ENCODE results near the gene TRIM31.

TRIM31 gene

DNA sequence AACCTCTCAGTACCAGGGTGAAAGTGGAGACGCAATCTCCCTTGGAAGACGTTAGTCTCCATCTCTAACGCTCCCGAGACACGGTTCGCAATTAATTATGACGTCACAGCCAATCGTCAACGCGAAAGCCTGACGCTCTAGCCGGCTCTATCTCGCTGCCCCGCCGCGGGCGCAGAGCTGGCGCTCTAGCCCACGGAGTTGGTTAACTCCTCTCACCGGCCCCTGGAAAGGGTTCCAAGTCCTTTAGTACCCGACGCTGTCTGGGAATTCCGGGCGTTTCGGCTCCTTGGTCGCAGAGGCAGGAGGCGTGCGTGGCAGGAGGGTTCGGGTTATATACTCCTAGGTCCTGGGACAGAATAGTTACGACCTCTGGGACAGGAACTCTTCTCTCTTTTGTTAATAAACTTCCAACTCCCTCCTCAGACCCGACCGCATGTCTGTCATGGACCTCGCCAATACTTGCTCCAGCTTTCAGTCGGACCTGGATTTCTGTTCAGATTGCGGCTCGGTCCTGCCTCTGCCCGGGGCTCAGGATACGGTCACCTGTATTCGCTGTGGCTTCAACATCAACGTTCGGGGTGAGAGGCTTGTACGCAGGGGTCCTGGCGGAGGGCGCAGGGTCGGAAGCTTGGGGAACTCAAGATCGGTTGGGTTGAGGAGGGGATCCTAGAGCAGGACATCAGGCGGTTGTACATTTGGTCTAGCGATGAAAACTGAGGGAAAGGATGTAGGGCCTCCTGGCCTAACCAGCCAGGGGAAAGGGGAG, 51.6 kb downstream of the TRIM31 start, which contains the start of gene POLR1H:
POLR1H (plus strand) TSS at position 174 of the 766 bp plus-strand sequence; CDS start at position 434, 260 bp downstream.
- Histone ChIP-seq H3K27me3 (replicated peaks) (no peaks in the 10 kb centered on the region), H3K27ac (peak within 1 kb of the TSS; percentile 76), H3K4me3 (ENCODE audit: low read depth, low read length) (peak within 1 kb of the TSS; percentile 89), H3K36me3 (replicated peaks) (no peaks in the 10 kb centered on the region)
- in situ Hi-C loops (cut with HindIII; ENCODE audit: low pct_ligation_motif_present, low sequenced_read_pairs) = no loop called here
- peak; percentile 95 for DNase-seq
- TF ChIP-seq, protein P1, sequence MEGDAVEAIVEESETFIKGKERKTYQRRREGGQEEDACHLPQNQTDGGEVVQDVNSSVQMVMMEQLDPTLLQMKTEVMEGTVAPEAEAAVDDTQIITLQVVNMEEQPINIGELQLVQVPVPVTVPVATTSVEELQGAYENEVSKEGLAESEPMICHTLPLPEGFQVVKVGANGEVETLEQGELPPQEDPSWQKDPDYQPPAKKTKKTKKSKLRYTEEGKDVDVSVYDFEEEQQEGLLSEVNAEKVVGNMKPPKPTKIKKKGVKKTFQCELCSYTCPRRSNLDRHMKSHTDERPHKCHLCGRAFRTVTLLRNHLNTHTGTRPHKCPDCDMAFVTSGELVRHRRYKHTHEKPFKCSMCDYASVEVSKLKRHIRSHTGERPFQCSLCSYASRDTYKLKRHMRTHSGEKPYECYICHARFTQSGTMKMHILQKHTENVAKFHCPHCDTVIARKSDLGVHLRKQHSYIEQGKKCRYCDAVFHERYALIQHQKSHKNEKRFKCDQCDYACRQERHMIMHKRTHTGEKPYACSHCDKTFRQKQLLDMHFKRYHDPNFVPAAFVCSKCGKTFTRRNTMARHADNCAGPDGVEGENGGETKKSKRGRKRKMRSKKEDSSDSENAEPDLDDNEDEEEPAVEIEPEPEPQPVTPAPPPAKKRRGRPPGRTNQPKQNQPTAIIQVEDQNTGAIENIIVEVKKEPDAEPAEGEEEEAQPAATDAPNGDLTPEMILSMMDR (IDR thresholded peaks at IDR 0.05; ENCODE audit: low read depth, low read length, missing control alignments) = peak; percentile 5

DNA sequence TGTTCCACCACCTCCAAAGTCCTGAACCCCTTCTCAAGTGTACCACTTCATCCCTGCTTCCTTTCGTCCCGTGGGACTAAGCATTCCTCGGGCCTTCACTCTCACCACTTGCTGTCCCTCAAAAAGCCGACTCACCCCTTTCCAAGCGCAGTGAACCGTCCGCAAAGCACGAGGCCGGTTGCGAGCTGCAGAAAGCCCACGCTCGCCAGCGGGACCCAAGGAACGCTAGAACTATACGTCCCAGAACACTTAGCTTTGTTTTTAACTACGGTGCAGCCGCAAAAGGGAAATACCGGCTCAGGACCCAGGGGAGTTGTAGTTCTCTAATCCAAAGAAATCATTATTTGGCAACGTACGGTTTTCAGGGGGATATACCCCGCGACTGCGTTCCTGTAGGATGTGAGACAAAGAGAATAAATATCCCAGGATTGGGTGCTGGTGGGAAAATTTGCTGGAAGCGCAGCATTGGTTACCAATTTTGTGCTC, 52.2 kb downstream of the TRIM31 start:
- H3K27ac ChIP-seq = peak overlapping the region; percentile 76
- no peaks in the 10 kb centered on the region for H3K27me3 ChIP-seq (replicated peaks)
- H3K36me3 ChIP-seq (replicated peaks) = no peaks in the 10 kb centered on the region
- TF ChIP-seq, protein P1 (IDR thresholded peaks at IDR 0.05; ENCODE audit: low read depth, low read length, missing control alignments) = no peak
- H3K4me3 ChIP-seq (ENCODE audit: low read depth, low read length) = peak overlapping the region; percentile 89
- DNase-seq = peak; percentile 28
- in situ Hi-C loops (cut with HindIII; ENCODE audit: low pct_ligation_motif_present, low sequenced_read_pairs) = no loop called here

DNA sequence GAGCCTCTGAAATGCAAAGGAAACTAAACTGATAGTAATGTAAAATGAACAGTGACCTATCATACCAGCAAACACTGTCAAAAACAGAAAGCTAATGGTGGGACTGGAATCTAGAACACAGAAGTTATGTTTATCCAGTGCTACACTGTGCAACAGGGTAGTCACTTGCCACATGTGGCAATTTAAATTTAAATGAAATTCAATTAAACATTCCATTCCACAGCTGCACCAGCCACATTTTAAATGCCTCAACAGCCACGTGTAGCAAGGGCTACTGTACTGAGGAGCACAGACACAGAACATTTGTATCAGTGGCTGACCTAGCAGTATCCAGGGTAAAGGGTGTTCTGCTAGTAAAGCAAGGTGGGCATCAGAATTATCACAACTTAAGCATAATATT, 57.4 kb downstream of the TRIM31 start:
- in situ Hi-C loops (cut with HindIII; ENCODE audit: low pct_ligation_motif_present, low sequenced_read_pairs) = no loop called here
- TF ChIP-seq, protein P1 (IDR thresholded peaks at IDR 0.05; ENCODE audit: low read depth, low read length, missing control alignments) = no peak
- H3K27ac ChIP-seq = no peak overlapping the region
- no peaks in the 10 kb centered on the region for H3K36me3 ChIP-seq (replicated peaks)
- no peaks in the 10 kb centered on the region for H3K27me3 ChIP-seq (replicated peaks)
- no peak overlapping the region for H3K4me3 ChIP-seq (ENCODE audit: low read depth, low read length)
- no peak for DNase-seq

DNA sequence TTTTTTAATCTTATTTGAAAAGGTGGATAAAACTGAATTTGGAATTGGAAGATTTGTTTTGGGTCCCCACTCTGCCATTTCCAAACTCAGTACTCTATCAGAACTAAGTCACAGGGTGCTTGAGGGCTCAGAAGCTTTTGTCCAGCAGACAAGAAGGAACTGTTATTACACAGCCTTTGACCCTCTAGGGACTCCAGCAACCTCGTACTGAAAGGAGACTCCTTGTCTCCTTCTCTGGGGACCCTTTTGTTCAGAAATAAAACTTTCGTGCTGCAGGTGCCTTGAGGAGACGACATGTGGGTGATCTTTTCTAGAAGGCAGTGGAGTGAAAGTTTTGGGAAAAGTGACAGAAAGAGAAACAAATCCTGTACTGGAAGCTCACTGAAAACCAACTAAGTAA, 59.2 kb downstream of the TRIM31 start:
- in situ Hi-C loops (cut with HindIII; ENCODE audit: low pct_ligation_motif_present, low sequenced_read_pairs) = no loop called here
- TF ChIP-seq, protein P1 (IDR thresholded peaks at IDR 0.05; ENCODE audit: low read depth, low read length, missing control alignments) = no peak
- Histone ChIP-seq H3K27me3 (replicated peaks) (no peaks in the 10 kb centered on the region), H3K36me3 (replicated peaks) (no peaks in the 10 kb centered on the region), H3K4me3 (ENCODE audit: low read depth, low read length) (no peak overlapping the region), H3K27ac (no peak overlapping the region)
- DNase-seq = no peak

Data from brain microvascular endothelial cell (primary cell).